GM12878 (cell line): Measurements from ENCODE around the gene TRIP11. TPM values are rescaled to one million over a fixed set of nuclear protein-coding genes. Genes with fewer than 3 reads are reported as not detected.

ENCODE experiments used
- ATAC-seq: fragments of 200-7000 bp; cut with Tn5 transposase; 3 replicates; pipeline ENCODE4 v1.9.1; 2020; ENCODE audit warnings: mild to moderate bottlenecking, moderate library complexity
- BruUV-seq: library from RNA; stranded (reverse); fragments of 400-500 nt; replicated peaks from 2 replicates; lab custom pipeline; 2021; lab: Mats Ljungman, UMichigan
- CTCF ChIA-PET: fragments of 300-600 bp; sonication (Branson Sonifier 250); formaldehyde crosslinking; extraction: SDS; loops from one replicate; lab custom pipeline; 2021; ENCODE audit warnings: inconsistent platforms; lab: Yijun Ruan, JAX
- POLR2A ChIA-PET: fragments of 350-600 bp; formaldehyde crosslinking; extraction: SDS; loops from one replicate; lab custom pipeline; 2021; ENCODE audit warnings: inconsistent platforms; lab: Charles Lee
- RAD21 ChIA-PET: fragments of 300-600 bp; sonication (Branson Sonifier 250); formaldehyde crosslinking; loops from one replicate; lab custom pipeline; 2023; ENCODE audit warnings: antibody characterized with exemption; ENCODE audit not compliant: unreplicated experiment; lab: Charles Lee
- SMC1A ChIA-PET: fragments of 300-600 bp; sonication (Branson Sonifier 250); formaldehyde crosslinking; loops from one replicate; lab custom pipeline; 2023; ENCODE audit not compliant: unreplicated experiment, uncharacterized antibody; lab: Charles Lee
- DNase-seq: peaks from one replicate; pipeline ENCODE4 v3.0.0-alpha.2; 2011; ENCODE audit warnings: low read depth, low spot score
- FAIRE-seq: peaks from 3 replicates; lab custom pipeline; 2011; peaks lifted over from hg19 to GRCh38; lab: Jason Lieb, UNC
- H2AFZ ChIP-seq: 2 replicates; pipeline ENCODE4 v1.6.0; 2011; ENCODE audit warnings: low read depth, low read length, control low read depth; ENCODE audit not compliant: control insufficient read depth
- H3K27ac ChIP-seq: 2 replicates; pipeline ENCODE4 v1.5.1; 2011; ENCODE audit warnings: control low read depth; ENCODE audit not compliant: control insufficient read depth, insufficient read depth
- H3K27me3 ChIP-seq, 2 experiments: replicated peaks in 1 of 2; 2 replicates each; pipeline versions ENCODE4 v1.6.0 to v1.6.1; 2011; ENCODE audit warnings: low read length in 1 of 2; ENCODE audit not compliant: control insufficient read depth in 2 of 2, insufficient read depth in 2 of 2
- H3K36me3 ChIP-seq, 2 experiments: 2 replicates each; pipeline ENCODE4 v1.5.1; 2011; ENCODE audit warnings: low read length in 1 of 2; ENCODE audit not compliant: control insufficient read depth in 2 of 2, insufficient read depth in 2 of 2
- H3K4me1 ChIP-seq: 2 replicates; pipeline ENCODE4 v1.6.1; 2011; ENCODE audit warnings: mild to moderate bottlenecking, low read length, moderate library complexity, mixed read lengths; ENCODE audit not compliant: control insufficient read depth, insufficient read depth
- H3K4me2 ChIP-seq: 2 replicates; pipeline ENCODE4 v1.6.0; 2011; ENCODE audit warnings: control low read depth; ENCODE audit not compliant: control insufficient read depth, insufficient read depth
- H3K4me3 ChIP-seq: fragments of 200-600 bp; sonication (generic); 2 replicates; pipeline ENCODE4 v1.5.1; 2016
- H3K79me2 ChIP-seq: 2 replicates; pipeline ENCODE4 v1.6.0; 2011; ENCODE audit warnings: low read length; ENCODE audit not compliant: control insufficient read depth, insufficient read depth
- H3K9ac ChIP-seq: 2 replicates; pipeline ENCODE4 v1.8.0; 2011; ENCODE audit warnings: low read length, control low read depth, mixed read lengths; ENCODE audit not compliant: control insufficient read depth, insufficient read depth
- H3K9me3 ChIP-seq: replicated peaks from 3 replicates; pipeline ENCODE4 v1.5.1; 2011; ENCODE audit warnings: mild to moderate bottlenecking, low read length; ENCODE audit not compliant: control insufficient read depth, insufficient read depth
- H4K20me1 ChIP-seq: 2 replicates; pipeline ENCODE4 v1.6.0; 2011; ENCODE audit not compliant: control insufficient read depth, insufficient read depth
- ASH2L ChIP-seq: fragments of 300-600, 200-600 bp; sonication (generic); IDR thresholded peaks from 2 replicates; pipeline ENCODE4 v1.6.1; 2017; ENCODE audit warnings: low read depth, mild to moderate bottlenecking, borderline replicate concordance
- BACH1 ChIP-seq: fragments of 450-650 bp; IDR thresholded peaks from 2 replicates; pipeline ENCODE4 v1.6.1; 2017; ENCODE audit warnings: mild to moderate bottlenecking, borderline replicate concordance
- CUX1 ChIP-seq: IDR thresholded peaks from 2 replicates; pipeline ENCODE4 v1.6.1; 2012; ENCODE audit warnings: improper control_type of control experiment, low read depth, low read length; ENCODE audit not compliant: insufficient replicate concordance
- ESRRA ChIP-seq: IDR thresholded peaks from 2 replicates; pipeline ENCODE4 v1.6.1; 2012; ENCODE audit warnings: mild to moderate bottlenecking, low read length, improper control_type of control experiment
- HCFC1 ChIP-seq: fragments of 150-350 bp; IDR thresholded peaks from 2 replicates; pipeline ENCODE4 v1.6.1; 2014; ENCODE audit warnings: low read length
- HDGF ChIP-seq: fragments of 450-650 bp; IDR thresholded peaks from 2 replicates; pipeline ENCODE4 v1.6.1; 2016; ENCODE audit warnings: antibody characterized with exemption
- RUNX3 ChIP-seq: IDR thresholded peaks from 2 replicates; pipeline ENCODE4 v1.6.1; 2012; ENCODE audit warnings: low read length, inconsistent platforms
- SIX5 ChIP-seq: IDR thresholded peaks from 2 replicates; pipeline ENCODE4 v1.6.1; 2011; ENCODE audit warnings: mild to moderate bottlenecking, low read depth, low read length, moderate library complexity; ENCODE audit not compliant: severe bottlenecking
- SKIL ChIP-seq: fragments of 450-650 bp; IDR thresholded peaks from 2 replicates; pipeline ENCODE4 v1.6.1; 2017; ENCODE audit warnings: mild to moderate bottlenecking, low read depth, inconsistent platforms; ENCODE audit not compliant: poor library complexity, severe bottlenecking
- SREBF1 ChIP-seq: IDR thresholded peaks from 2 replicates; pipeline ENCODE4 v1.6.1; 2012; ENCODE audit warnings: mild to moderate bottlenecking, low read length
- USF1 ChIP-seq: IDR thresholded peaks from 2 replicates; pipeline ENCODE4 v1.6.1; 2011; ENCODE audit warnings: borderline replicate concordance, low read depth, mild to moderate bottlenecking, moderate library complexity, mixed read lengths, low read length; ENCODE audit not compliant: insufficient read depth; ENCODE audit errors: extremely low read length
- WRNIP1 ChIP-seq: IDR thresholded peaks from 2 replicates; pipeline ENCODE4 v1.6.1; 2011; ENCODE audit warnings: low read depth, low read length, improper control_type of control experiment, borderline replicate concordance
- ZZZ3 ChIP-seq: IDR thresholded peaks from 2 replicates; pipeline ENCODE4 v1.6.1; 2011; ENCODE audit warnings: low read depth; ENCODE audit not compliant: control insufficient read depth, insufficient read length
- WGBS: methylation state at CpG from one replicate; pipeline ENCODE4 v1.1.6; 2016; ENCODE audit warnings: low lambda C conversion rate; ENCODE audit not compliant: insufficient replicate concordance, insufficient coverage; ENCODE audit errors: missing lambda C conversion rate; 5-methylcytosine and 5-hydroxymethylcytosine counted together
- in situ Hi-C: fragments of 300-500 bp; cut with MboI; formaldehyde crosslinking; loops from 9 replicates; pipeline ENCODE4 v1.14.3; 2018; ENCODE audit warnings: mixed read lengths
- intact Hi-C: fragments of 100-400 bp; cut with micrococcal nuclease; formaldehyde crosslinking; loops from one replicate; pipeline ENCODE4 v1.14.2; 2022; ENCODE audit not compliant: unreplicated experiment
- polyA plus RNA-seq, 11 experiments: library from polyadenylated mRNA; depleted of rRNA in 4 of 11; unstranded in 6 of 11; stranded (reverse) in 5 of 11; fragments of >200 nt; fragmentation: Nextera tagmentation in 4 of 11; fragmentation: Illumina TruSeq in 1 of 11; extraction: Ambion mirVana in 4 of 11; extraction: Trizol in 1 of 11; gene quantifications; 1 replicate in 1 of 11; 2 replicates in 10 of 11; pipeline versions ENCODE4 v1.2.1 to v1.2.3, GENCODE V29; 2011 to 2016; ENCODE audit warnings: inconsistent platforms in 2 of 11, missing spikeins in 2 of 11, low read depth in 1 of 11
- total RNA-seq, 4 experiments: library from RNA; depleted of rRNA in 3 of 4; stranded (reverse); fragments of >200 nt in 3 of 4; fragmentation: Illumina TruSeq in 1 of 4; extraction: Trizol in 1 of 4; gene quantifications; 2 replicates each; pipeline versions ENCODE4 v1.2.1 to v1.2.3, GENCODE V29; 2013 to 2021

TRIP11 gene
- total and polyA plus RNA-seq, 10 of the 15 experiments (the other 5 are each of a cell fraction or from before 2014, with no cell fraction given): 5.3 to 46.1 (median 19.9) TPM

GRCh38 chr14:92033433-92033832 is 6.4 kb downstream of the TRIP11 start:
- H3K9ac ChIP-seq: no peak overlapping the region
- in situ Hi-C loops: no loop called here
- H3K36me3 ChIP-seq: peaks cover 0 to 5% of the 10 kb centered on the region in 2 experiments; a peak in 1 of 4 replicates
- CTCF ChIA-PET: interaction anchor here (0.6 to 1.2 kb wide), 3 partner anchors 21 to 601 kb away, joined by 3 read pairs; no protein-coding TSS in a partner anchor
- no peak for ATAC-seq
- SMC1A ChIA-PET: interaction anchor here (0.9 to 1.1 kb wide), 2 partner anchors 36 to 88 kb away, joined by 3 read pairs; partner anchors contain the start of genes CPSF2 and NDUFB1
- no peak overlapping the region for H3K4me3 ChIP-seq
- no peaks in the 10 kb centered on the region for H3K4me1 ChIP-seq
- no peak for DNase-seq
- H3K79me2 ChIP-seq: peaks cover 36% of the 10 kb centered on the region
- no TSS peak for BruUV-seq
- no peak overlapping the region for H3K27ac ChIP-seq
- no peak for FAIRE-seq
- H3K9me3 ChIP-seq: no peaks in the 10 kb centered on the region; the same call in 2 of the 3 replicates
- no peak overlapping the region for H2AFZ ChIP-seq
- H3K27me3 ChIP-seq: no peaks in the 10 kb centered on the region
- no peak overlapping the region for H3K4me2 ChIP-seq
- RAD21 ChIA-PET: no interaction called here
- no peaks in the 10 kb centered on the region for H4K20me1 ChIP-seq
- 100% methylated on average over 1 of the region's 1 CpG for WGBS
- intact Hi-C loops: no loop called here
- POLR2A ChIA-PET: no interaction called here
- TF ChIP-seq ESRRA (no peak), SREBF1 (no peak), USF1 (no peak), SIX5 (no peak), CUX1 (no peak), WRNIP1 (no peak), BACH1 (no peak), HCFC1 (no peak), HDGF (no peak), RUNX3 (no peak), SKIL (no peak), ZZZ3 (no peak), ASH2L (no peak)
